Activated CD8-positive, alpha-beta memory T cell treated with anti-CD3 and anti-CD28 coated beads, Interleukin-2, amount 50 U/mL, for 24 hours (primary cell): ENCODE measurements around the gene OR10A7.
"Not testable (repeated sequence)": the region's sequence is repeated elsewhere in the genome, so short reads cannot be mapped to it uniquely, and the experiment has no call there.

Source experiments
- DNase-seq: peaks from one replicate; pipeline ENCODE4 v3.0.0-alpha.2; 2020; ENCODE audit errors: extremely low read depth

OR10A7 gene, protein sequence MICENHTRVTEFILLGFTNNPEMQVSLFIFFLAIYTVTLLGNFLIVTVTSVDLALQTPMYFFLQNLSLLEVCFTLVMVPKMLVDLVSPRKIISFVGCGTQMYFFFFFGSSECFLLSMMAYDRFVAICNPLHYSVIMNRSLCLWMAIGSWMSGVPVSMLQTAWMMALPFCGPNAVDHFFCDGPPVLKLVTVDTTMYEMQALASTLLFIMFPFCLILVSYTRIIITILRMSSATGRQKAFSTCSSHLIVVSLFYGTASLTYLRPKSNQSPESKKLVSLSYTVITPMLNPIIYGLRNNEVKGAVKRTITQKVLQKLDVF

DNA sequence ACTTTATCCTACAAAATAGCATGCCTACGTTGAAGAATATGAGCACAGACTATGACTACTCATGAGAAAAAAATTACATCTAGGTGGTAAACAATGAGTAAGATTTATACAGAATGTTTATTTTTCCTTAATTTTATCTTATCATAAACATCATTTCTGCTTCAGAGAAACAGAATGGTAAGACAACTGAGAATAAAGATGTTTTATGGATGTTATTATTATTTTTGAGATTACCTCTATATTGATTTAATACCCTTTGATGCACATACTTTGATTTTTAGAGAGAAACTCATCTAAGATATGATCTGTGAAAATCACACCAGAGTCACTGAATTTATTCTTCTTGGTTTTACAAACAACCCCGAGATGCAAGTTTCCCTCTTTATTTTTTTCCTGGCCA is at the start of gene OR10A7:
Gene OR10A7, plus strand, starts transcription at position 301 of the 400 bp plus-strand sequence. Its CDS starts 0 bp downstream, at position 301.
- DNase-seq, result no peak

DNA sequence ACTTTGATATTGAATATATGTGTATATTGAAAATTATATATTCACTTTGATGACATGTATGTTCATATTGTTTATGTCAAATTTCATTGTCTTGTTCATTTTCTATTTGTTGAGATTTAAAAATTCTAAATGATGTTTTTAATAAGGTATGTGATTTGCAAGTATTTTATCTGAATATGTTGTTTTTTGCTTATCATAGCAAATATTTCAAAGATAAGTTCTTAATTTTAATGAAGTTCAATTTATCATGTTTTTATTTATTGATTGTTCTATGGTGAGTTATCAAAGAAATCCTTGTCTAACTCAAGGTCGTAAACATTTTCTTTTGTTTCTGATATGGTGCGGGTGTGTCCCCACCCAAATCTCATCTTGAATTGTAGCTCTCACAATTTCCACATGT is 49.4 kb upstream of the OR10A7 start:
- DNase-seq, result no peak

DNA sequence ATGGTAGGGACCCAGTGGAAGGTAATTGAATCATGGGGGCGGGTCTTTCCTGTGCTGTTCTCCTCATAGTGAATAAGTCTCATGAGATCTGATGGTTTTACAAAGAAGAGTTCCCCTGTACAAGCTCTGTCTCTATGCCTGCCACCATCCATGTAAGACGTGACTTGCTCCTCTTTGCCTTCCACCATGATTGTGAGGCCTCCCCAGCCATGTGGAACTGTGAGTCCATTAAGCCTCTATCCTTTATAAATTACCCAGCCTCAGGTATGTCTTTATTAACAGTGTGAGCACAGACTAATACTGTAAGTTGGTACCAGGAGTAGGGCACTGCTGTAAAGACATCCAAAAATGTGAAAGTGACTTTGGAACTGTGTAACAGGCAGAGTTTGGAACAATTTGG is 49.0 kb upstream of the OR10A7 start:
- not testable (repeated sequence) for DNase-seq

DNA sequence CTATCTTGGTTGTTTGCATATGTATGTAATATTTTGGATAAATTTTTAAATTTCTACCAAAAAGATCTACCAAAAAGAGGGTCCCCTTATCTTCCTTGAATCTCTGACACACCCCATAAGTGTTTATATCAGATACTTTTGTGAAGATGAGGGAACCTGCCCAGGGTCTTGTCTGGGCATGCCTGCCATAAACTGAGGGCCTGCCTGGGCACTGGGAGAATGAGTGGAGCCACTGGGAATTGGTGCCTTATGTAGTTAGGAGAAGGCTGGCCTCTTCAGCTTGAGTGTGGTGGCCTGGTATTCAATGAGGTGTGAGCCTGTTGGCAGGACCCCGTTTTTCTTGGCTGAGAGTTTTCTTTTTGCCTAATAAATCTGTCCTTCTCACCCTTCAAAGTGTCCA is 48.1 kb upstream of the OR10A7 start:
- no peak for DNase-seq

DNA sequence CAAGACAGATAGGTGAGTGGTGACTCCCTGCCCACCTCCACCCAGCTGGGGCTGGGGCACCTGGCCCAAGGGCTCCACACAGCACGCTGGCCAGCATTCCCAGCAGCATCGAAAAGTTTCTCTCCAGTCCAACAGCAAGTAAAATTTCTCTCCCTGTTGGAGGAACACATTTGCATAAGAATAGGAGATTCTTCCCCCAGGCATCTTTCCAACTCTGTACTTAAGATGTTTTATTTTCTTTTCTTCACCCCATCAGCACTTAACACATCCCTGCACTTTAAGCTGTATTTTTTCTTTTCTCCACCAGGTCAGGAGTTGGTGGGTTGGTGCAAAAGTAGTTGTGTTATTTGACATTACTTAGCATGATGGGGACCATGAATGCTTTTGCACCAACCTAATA is 47.4 kb upstream of the OR10A7 start:
- DNase-seq, result no peak

DNA sequence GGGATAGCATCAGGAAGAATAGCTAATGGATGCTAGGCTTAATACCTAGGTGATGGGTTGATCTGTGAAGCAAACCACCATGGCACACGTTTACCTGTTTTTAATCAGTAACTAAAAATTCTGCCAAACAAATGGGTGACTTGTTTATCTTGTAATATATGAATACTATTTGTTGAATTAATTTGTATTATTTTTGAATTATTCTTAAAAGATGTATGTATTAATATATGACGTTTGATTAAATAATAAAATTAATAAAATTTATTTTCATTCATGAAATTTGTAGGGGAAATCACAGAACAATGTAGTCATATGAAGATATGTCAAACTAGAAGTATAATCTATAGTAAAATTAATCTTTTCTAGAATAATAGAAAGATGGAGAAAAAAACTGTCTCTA is 32.3 kb upstream of the OR10A7 start:
- DNase-seq, result no peak

DNA sequence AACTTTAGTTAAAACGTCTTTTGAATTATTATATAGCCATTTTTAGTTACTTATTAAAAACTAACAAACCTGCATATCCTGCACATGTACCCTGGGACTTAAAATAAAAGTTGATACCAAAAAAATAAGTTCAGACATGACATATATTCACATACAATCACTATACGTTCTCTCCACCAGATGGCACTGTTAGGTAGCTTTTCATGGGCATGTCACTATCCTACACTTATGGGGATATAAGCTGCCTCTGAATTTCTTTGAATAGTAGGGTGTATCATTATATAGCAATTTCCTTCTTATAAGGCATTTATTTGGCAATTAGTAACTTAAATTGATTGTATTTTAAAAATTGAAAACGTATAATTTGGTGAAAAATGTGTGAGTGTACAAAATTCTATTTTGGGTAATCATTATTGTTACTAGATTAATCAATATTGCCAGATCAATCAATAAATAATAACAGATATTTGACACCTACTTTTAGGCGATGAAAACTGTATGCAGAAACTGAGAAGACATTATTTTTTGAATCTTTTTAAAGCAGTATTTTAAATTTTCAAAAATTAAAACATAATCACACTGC is 31.8 kb upstream of the OR10A7 start:
- peak; percentile 13 for DNase-seq

DNA sequence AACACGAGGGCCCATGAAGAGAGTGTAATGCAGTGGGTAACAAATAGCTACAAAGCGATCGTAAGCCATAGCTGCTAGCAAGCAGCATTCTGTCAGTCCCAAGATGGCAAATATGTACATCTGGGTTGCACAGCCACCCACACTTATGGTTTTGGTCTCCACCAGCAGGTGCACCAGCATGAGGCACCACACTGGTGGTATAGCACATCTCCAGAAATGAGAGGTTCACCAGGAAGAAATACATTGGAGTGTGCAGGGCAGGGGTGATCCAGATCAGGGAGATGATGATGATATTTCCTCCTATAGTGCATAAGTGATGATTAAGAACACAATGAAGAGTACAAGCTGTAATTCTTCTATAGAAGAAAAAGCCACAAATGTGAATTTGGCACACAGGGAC is 26.4 kb upstream of the OR10A7 start:
- no peak for DNase-seq

DNA sequence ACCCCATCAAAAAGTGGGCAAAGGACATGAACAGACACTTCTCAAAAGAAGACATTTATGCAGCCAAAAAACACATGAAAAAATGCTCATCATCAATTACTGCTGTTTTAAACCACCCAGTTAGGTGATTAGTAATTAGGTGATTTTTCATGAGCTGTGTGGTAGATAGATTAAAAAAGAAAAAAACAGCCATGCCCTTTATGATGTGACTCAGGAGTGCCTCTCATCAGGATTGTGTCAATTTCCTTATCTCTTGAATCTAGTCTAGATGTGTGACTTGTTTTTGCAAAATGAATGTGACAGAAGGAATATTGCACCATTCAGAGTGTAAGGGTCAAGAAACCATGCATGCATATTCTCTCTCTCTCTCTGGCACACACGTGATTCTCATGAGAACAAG is 5.7 kb downstream of the OR10A7 start:
- no peak for DNase-seq

DNA sequence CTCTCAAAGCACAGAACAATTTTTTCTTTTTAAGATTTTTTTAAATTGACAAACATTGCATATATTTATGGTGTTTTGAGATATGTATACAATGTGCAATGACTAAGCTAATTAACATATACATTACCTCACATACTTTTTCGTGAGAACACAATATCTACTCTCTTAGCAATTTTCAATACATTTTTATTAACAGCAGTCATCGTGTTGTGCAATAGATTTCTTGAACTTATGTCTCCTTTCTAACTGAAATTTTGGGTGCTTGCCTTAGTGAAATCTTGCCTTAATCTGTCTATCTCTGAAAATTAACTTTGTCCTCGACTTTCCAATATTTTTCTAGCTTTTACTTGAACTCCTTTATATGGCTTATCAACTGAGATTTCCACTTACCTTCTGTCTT is 6.8 kb downstream of the OR10A7 start:
- no peak for DNase-seq

DNA sequence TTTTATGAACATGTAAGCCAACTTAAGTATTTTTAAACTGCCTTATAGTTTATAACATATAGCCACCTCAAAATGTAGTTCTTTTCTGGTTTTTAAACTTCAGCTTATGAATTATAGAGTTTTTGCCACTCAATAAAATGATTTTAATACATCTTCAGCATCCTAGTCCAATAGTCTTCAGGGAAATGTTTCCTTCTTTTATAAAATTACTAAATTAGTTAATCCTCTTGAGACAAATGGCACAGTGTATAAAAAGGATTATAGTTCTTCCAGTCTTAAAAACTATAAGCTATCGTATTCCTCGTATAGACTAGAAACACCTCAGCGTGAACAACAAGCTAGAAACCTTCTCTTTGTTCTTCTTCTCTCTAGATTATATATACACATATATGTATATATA is 23.5 kb downstream of the OR10A7 start, which contains the start of gene OR6C74:
Gene OR6C74, plus strand, starts transcription at position 301 of the 400 bp plus-strand sequence. CDS start 2,679 bp downstream, outside the sequence.
- no peak for DNase-seq

DNA sequence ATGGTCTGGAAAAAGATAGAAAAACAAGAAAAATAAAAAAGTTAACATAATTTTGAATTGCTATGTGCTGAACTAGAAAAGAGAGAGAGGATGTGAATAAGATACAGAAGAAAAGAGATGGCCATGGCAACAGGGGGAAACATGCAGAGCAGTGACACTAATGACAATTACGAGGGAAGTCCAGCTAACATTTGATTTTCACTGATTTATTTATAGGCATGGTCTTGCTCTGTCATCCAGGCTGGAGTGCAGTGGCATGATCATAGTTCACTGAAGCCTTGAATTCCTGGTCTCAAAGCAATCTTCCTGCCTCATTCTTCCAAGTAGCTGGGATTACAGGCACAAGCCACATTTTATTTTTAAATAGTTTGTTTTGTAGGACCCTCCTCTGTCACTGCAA is 25.3 kb downstream of the OR10A7 start:
- no peak for DNase-seq

DNA sequence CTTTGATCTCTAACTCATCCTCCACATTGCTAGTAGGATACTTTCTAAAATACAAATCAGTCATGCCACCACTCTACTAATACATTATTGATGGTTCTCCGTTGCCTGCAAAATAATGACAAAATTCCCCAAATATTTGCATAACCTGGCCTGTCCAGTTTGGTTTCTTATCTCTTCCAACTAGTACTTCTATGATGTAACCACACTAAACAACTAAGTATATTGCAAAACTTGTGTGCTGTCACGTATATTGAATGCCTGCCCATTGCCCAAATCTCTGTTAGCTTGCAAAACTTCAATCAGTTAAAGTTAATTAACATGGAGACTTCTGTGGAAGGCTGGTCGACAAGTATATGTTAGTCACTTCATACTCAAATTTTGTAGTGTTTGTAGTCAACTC is 30.1 kb downstream of the OR10A7 start:
- DNase-seq, result no peak

DNA sequence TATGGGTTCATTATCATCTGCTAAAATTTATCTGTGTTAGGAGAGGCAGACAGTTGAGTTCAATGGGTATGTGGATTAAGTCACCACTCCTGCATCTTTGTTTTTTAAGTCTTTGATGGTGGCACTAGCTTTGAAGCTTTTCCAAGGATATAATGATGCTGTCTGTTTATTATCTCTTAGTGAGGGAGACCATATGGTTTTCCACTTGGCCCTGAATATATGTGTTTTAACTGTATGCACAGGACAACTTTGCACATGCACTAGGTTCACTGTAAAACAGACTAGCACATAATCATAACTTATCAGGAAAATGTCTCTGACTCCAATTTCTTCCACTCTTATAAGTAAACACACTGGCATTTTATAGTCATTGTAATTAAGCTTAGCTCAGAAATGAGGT is 32.5 kb downstream of the OR10A7 start:
- no peak for DNase-seq

DNA sequence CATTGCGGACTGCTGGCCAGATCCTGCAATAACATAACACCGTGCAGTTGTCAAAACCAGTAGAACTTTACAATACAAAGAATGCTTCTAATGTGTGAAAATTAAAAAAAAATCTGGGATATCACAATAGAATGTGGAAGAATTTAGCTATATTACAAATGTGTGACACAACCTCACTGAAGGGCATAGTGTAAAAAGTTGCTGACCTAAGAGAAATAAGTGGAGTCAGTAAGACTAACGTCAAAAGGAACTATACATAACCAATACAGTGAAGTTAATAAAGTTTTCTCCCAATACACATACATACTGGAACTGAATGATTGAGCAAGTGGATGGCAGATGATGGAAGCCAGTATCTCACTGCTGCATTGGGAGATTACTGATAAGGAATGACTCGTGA is 36.0 kb downstream of the OR10A7 start:
- no peak for DNase-seq

DNA sequence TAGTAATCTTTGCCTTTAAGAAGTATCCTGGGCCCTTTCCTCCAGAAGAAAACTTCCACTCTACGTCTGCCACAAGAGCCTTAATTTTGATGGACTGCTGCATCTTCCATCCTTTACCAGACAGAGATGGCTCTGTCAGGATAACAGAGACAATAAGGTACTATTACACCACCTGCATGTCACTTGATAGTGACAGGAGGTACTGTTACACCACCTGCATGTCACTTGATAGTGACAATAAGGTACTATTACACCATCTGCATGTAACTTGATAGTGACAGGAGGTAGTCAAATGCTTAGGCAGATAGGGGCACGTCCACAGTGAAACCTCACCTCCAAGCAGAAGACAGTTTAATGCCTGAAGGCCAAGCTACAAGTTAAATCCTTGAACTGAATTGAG is 37.5 kb downstream of the OR10A7 start:
- no peak for DNase-seq
